ENCODE results near the gene TRRAP. TPM values are rescaled to one million over a fixed set of nuclear protein-coding genes. Genes with fewer than 3 reads are reported as not detected.

The TRRAP gene
- total RNA-seq, 1 donor from 2014 or later, result 39.3 TPM

DNA sequence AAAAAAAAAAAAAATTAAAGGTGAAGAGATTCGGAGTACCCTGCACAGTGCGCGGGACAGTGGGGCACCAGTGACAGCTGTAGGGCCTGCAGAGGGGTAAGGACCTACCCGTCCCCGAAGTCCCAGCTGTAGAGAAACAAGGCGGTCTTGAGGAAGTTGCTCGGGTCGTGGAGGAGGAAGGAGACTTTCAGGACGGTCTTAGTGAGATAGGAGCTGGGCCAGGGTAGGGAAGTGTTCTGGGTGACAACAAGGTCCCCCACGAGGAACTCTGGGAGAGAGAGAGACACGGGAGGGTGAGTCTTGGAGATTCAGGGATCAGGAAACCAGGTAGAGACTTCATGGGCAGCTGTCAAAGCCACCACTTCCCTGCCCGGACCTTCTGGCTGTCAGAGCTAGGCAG is 18.3 kb upstream of the TRRAP start:
- no peak for DNase-seq (ENCODE audit: extremely low spot score in 2 of 2)
- H3K36me3 ChIP-seq, result no peaks in the 10 kb centered on the region
- intact Hi-C loops (cut with DNase I), result no loop called here

DNA sequence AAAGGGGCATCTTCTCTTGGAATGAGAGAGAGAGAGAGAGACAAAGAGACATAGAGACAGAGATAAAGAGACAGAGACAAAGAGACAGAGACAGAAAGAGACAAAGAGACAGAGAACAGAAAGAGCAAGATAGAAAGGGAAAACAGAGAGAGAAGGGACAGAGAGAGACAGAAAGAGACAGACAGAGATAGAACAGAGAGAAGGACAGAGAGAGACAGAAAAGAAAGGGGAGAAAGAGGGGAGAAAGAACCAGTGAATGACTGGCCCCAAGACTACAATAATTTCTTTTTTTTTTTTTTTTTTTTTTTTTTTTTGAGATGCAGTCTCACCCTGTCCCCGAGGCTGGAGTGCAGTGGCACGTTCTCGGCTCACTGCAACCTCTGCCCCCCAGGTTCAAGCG is 16.1 kb upstream of the TRRAP start:
- Histone ChIP-seq H3K4me1 (no peaks in the 10 kb centered on the region), H3K27me3 (no peaks in the 10 kb centered on the region), H3K9me3 (no peaks in the 10 kb centered on the region), H3K36me3 (no peaks in the 10 kb centered on the region), H3K4me3 (no peak overlapping the region), H3K27ac (no peak overlapping the region)
- no peak for TF ChIP-seq POLR2AphosphoS5 (IDR thresholded peaks at IDR 0.05; ENCODE audit: insufficient read depth in 1 of 2, low read depth in 1 of 2)
- TF ChIP-seq POLR2A (IDR thresholded peaks at IDR 0.05), result no peak
- TF ChIP-seq, protein P1, sequence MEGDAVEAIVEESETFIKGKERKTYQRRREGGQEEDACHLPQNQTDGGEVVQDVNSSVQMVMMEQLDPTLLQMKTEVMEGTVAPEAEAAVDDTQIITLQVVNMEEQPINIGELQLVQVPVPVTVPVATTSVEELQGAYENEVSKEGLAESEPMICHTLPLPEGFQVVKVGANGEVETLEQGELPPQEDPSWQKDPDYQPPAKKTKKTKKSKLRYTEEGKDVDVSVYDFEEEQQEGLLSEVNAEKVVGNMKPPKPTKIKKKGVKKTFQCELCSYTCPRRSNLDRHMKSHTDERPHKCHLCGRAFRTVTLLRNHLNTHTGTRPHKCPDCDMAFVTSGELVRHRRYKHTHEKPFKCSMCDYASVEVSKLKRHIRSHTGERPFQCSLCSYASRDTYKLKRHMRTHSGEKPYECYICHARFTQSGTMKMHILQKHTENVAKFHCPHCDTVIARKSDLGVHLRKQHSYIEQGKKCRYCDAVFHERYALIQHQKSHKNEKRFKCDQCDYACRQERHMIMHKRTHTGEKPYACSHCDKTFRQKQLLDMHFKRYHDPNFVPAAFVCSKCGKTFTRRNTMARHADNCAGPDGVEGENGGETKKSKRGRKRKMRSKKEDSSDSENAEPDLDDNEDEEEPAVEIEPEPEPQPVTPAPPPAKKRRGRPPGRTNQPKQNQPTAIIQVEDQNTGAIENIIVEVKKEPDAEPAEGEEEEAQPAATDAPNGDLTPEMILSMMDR (IDR thresholded peaks at IDR 0.05), result no peak
- DNase-seq (ENCODE audit: extremely low spot score in 2 of 2), result no peak
- intact Hi-C loops (cut with DNase I), result no loop called here

More for the DNA sequence above, 18.3 kb upstream of the TRRAP start:
- no peak for TF ChIP-seq POLR2A (IDR thresholded peaks at IDR 0.05)
- TF ChIP-seq, protein P1 (IDR thresholded peaks at IDR 0.05), result no peak
- TF ChIP-seq POLR2AphosphoS5 (IDR thresholded peaks at IDR 0.05; ENCODE audit: insufficient read depth in 1 of 2, low read depth in 1 of 2), result no peak
- Histone ChIP-seq H3K4me3 (no peak overlapping the region), H3K27ac (no peak overlapping the region), H3K4me1 (no peaks in the 10 kb centered on the region), H3K9me3 (no peaks in the 10 kb centered on the region), H3K27me3 (no peaks in the 10 kb centered on the region)

DNA sequence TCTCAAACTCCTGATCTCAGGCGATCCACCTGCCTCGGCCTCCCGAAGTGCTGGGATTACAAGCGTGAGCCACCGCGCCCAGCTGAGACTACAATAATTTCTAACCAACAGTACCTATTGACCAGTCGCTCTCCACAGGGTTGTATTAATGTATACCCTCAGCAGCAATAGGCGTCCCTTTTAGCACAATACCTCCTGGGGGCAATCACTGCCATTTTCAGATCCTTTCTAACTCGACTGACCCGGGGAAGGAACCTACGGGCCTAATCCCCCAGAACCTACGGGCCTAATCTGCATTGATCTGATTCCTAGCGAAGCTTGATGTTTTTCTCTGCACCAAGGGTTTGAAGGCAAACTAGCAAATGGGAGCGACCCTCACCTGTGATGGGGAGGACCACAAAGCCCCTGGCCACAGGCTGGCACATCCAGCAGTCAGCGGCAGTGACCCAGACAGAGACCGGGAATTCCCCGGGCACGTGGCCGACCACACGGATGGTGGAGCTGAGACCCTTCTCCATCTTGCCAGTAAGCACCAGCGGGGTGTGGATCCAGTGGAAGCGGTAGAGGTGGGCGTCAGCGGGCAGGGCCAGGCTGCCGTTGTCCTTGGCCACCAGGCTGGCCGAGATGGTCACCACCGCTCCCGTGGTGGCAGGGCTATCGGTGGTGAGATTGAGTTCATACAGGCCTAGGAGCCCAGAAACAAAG is 15.5 kb upstream of the TRRAP start:
- no peaks in the 10 kb centered on the region for H3K4me1 ChIP-seq
- H3K36me3 ChIP-seq, result no peaks in the 10 kb centered on the region
- no peak overlapping the region for H3K27ac ChIP-seq
- no peak overlapping the region for H3K4me3 ChIP-seq
- H3K9me3 ChIP-seq, result no peaks in the 10 kb centered on the region
- TF ChIP-seq POLR2AphosphoS5 (IDR thresholded peaks at IDR 0.05; ENCODE audit: insufficient read depth in 1 of 2, low read depth in 1 of 2), result no peak
- DNase-seq (ENCODE audit: extremely low spot score in 2 of 2), result no peak
- intact Hi-C loops (cut with DNase I), result no loop called here
- H3K27me3 ChIP-seq, result no peaks in the 10 kb centered on the region

DNA sequence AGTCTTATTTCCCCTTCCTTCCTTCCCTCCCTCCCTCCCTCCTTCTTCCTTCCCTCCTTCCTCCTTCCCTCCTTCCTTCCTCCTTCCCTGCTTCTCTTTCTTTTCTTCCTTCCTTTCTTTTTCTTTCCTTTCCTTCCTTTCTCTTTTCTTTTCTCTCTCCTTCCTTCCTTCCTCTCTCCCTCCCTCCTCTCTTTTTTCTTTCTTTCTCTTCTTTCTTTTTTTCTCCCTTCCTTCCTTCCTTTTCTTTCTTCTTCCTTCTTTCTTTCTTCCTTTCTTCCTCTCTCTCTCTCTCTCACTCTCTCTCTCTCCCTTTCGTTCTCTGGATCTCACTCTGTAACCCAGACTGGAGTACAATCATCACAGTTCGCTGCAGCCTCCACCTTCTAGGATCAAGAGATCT is 14.7 kb upstream of the TRRAP start:
- no peak for DNase-seq (ENCODE audit: extremely low spot score in 2 of 2)
- intact Hi-C loops (cut with DNase I), result no loop called here
- no peaks in the 10 kb centered on the region for H3K36me3 ChIP-seq
- H3K9me3 ChIP-seq, result no peaks in the 10 kb centered on the region
- H3K27me3 ChIP-seq, result no peaks in the 10 kb centered on the region
- no peak for TF ChIP-seq POLR2A (IDR thresholded peaks at IDR 0.05)
- TF ChIP-seq, protein P1 (IDR thresholded peaks at IDR 0.05), result no peak
- no peak for TF ChIP-seq POLR2AphosphoS5 (IDR thresholded peaks at IDR 0.05; ENCODE audit: insufficient read depth in 1 of 2, low read depth in 1 of 2)
- no peak overlapping the region for H3K27ac ChIP-seq
- no peaks in the 10 kb centered on the region for H3K4me1 ChIP-seq
- no peak overlapping the region for H3K4me3 ChIP-seq

DNA sequence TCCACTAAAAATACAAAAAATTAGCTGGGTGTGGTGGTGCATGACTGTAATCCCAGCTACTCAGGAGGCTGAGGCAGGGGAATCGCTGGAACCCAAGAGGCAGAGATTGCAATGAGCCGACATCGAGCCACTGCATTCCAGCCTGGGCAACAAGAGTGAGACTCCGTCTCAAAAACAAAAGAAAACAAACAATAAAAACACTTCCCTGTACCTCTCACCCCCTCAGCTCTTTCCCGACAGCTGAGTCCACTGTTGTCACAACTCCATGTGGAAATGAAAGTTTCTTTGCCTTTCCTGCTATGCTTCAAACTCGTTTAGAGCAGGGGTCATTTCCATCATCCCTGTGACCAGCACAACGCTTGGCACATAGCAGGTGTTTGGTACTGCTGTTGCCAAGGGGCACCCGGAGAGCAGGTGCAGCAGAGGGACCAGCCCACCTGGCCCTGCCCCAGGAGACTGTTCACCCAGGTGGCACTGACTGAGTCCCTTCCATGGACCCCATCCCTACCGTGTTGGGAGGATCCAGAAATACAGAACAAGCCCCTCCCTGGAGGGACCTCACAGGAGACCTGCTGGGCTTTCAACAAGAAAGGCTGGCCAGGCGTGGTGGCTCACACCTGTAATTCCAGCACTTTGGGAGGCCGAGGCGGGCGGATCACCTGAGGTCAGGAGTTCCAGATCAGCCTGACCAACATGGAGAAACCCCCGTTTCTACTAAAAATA is 13.4 kb upstream of the TRRAP start:
- Histone ChIP-seq H3K27ac (no peak overlapping the region), H3K4me3 (no peak overlapping the region), H3K9me3 (no peaks in the 10 kb centered on the region), H3K36me3 (no peaks in the 10 kb centered on the region), H3K4me1 (peaks cover 8% of the 10 kb centered on the region), H3K27me3 (no peaks in the 10 kb centered on the region)
- intact Hi-C loops (cut with DNase I), result no loop called here
- TF ChIP-seq, protein P1 (IDR thresholded peaks at IDR 0.05), result no peak
- TF ChIP-seq POLR2AphosphoS5 (IDR thresholded peaks at IDR 0.05; ENCODE audit: insufficient read depth in 1 of 2, low read depth in 1 of 2), result no peak
- TF ChIP-seq POLR2A (IDR thresholded peaks at IDR 0.05), result no peak
- DNase-seq (ENCODE audit: extremely low spot score in 2 of 2), result no peak

All from vagina (tissue), 2 donors.